ENCODE results near the gene TP53AIP1.

The TP53AIP1 gene, protein sequence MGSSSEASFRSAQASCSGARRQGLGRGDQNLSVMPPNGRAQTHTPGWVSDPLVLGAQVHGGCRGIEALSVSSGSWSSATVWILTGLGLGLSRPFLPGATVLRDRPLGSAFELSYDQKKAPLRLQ

DNA sequence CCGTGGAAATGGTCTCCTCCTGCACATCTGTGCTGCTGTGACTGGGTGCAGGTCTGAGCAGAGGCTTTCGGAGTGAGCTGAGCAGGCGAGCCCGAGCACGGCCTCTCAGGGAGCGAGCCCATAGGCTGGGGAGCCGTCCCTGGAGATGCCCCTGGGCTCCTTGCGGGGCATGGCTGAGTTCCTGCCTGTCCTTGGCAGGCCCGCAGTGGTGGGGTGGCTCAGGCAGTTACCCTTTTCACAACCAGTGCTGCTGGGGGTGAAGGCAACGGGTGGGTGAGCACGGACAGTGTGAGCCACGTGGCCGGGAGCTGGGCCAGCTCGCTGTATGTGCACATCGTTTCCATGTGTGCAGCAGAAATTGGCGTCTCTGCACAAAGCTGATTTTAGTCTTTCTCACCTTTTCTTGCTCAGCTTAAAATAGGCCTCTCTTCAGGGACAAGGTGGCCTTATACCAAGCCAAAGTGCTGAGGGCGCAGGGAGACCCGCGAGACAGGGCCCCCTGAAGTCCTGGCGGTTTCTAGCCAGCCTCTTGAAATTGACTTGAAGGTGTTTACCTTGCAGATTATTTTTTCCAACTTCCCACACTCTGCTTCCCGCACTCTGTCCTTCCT, at the start of gene TP53AIP1:
Gene TP53AIP1, minus strand, starts transcription at position 55 of the 611 bp plus-strand sequence. CDS start 5,053 bp downstream, outside the sequence.
- no peak for DNase-seq

DNA sequence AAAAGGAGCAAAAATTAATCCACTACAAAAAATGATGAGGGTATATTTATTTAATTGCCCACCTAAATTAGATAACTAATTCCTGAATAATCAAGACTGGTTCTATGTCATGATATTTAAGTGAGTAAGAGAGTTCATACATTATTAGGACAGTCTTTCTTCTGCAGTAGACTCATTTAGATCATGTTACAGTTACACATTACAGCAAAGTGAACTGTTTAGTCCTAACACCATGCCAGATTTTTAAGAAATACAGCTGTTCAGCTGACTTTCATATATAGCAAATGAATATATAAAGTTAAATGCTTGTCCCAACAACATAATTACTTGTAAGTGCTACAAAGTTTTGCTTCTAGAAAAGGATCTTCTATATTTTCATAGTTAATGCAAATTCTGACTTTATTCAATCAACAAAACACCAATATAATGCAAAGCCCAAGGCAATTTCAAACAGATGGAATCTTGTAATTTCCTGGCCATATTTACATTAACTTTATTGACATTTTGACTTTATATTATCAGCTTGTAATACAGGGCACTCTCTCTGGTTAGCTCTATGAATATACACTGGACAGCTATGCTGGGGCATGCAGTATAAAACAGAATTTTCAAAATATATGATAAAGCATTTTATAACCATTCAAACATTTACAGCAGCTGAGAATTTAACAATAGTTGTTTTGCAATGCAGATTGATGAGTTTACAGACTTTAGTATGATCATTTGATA, 45.7 kb upstream of the TP53AIP1 start:
- DNase-seq: no peak

DNA sequence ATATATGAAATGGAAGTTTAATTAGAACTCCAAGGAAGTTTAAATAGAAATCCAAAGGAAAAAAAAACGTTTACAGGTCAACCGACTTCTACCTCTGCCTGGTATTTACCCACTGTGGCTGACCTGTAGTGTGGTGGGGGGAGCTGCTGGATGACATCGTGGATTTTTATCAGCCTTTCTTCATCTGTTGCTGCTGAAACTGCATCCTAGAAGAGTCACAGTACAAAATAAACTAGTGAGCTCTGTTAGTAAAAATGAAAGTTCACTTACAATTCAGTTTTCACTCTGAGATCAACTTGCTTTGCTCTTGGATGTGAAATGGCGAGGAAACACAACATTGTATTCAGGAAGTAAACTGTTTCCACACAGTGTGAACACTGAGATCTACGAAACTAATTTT, 43.2 kb upstream of the TP53AIP1 start:
- DNase-seq: peak; percentile 9

DNA sequence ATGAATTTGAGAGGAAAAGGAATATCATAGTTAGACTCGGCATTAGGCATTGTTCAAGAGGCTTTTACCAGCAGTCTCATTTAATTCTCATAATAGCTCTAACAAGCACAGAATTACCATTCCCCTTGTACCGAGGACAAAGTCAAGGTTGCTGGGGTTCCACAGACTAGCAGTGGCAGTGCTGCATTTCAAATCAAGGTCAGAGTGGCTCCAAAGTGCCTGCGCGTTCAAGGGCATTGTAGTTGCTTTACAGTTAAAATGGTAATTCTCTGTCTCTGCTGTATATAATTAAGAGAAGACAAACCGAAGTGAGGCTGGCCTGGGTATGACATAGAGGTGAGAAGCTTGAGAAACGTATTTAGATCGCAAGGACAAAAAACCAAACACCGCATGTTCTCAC, 40.4 kb upstream of the TP53AIP1 start:
- no peak for DNase-seq

DNA sequence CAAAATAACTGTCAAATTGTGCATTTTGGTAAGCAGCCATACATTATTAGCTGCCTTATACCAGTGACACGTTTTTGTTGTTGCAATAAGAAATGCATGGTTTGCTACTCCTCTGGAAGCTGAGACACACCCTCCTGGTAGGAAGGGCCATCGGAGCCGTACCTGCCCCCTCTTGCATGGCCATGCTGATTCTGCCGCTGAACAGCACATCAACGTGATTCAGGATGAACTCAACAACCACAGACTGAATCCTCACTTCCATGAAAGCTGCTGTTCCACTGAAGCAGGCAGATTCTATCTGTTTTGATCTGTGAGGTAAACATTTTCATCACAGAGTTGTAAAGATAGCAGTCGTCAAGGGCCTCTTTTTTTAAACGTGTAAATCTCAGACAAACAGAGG, 38.6 kb upstream of the TP53AIP1 start:
- no peak for DNase-seq

DNA sequence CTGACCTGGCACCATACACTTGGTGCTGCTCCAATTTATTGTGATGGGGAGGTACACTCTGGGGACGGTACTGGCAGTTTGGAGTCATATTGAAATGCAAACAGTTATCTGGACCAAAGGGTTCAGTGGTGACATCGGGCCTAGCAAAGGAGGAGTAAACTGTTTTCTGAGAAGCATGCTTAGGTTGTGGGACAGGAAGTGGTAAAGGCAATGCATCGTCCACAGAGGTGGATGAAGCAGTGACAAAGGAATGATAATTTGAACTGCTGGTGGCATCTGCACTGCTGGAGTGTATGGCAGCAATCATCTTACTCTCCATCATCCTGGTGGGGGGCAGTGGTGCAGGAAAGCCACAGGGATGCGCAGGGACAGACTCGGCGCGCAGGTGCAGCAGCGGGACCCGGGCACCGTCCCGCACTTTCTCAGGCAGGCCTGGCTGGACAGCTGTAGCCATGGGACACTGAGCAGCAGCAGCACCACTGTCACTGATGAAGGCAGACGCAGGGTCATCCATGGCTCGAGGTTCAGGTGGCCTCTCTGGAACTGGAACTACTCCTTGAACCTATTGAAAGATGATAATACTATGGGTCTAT, 28.0 kb upstream of the TP53AIP1 start:
- DNase-seq: no peak

DNA sequence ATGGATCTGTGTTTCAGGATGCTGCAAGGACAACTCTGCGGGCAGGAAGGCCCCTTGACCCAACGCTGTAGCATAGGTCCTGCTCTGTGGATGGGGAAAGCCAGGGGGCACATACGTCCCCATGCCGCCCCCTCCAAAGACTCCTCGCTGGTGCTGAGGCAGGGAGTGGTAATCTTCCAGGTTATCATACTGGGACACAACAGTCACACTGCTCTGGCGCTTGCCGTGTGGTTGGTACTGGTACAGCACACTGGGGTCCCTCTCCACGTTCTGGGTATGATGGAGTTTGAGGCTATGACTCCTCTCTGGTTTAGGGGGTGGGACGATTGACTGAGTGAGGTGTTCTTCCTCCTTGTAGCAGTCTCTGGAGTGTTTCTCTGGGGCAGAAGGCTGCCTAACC, 26.2 kb upstream of the TP53AIP1 start:
- DNase-seq: no peak

DNA sequence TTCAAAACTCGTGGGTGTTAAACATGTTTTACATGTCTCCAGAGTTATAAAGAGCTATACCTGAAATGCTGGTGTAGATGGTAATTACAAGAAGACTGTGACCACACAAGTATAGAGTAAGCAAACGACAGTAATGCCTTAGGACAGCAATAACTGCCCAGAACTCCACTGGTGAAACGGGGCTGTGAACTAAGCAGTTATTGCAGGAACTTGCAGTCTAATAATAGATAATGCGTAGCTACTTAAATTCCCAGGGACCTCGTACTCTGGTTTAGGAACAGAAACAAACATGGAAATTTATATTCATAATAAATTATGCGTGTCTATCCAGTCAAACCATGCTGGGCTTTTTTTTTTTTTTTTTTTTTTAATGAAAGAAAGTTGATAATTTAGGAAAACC, 24.9 kb upstream of the TP53AIP1 start:
- DNase-seq: no peak

DNA sequence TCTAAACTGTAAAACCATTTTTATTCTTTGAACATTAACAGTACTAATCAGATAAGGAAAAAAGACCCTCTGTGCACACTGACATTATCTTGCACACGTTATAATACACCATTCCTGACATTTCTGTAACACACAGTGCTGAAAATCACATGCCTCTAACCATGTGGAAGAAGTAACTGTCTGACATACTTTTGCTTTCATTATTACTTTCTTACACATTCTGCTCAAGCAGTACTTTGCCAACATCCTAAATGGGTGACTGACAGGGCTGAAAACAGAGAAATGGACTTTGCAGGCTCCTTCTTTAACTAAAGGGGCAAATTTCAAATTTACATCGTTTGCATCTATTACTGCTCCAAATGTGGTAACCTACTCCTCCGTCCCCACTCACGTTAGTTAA, 22.8 kb upstream of the TP53AIP1 start:
- DNase-seq: peak; percentile 13

DNA sequence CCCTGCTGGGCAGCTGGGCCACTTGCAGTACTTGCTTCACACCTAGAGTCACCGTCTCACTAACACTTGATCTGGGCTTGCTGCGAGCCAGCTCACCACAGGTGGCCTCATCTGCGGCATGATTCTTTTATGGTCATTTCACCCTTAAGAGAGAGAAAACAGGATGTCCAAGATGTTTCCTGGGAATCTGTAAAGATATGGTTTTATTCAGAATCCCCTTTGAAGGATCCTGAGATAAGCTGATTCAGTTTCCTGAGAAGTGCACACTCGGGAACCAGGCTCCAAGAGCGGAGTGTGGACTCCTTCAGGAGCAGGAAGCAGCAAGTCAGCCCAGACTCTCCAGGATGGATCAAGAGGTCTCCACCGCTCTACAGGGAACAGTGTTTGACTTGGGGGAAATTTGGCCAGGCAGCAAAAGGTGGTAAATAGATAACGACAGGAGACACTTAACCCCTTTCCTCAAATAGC, 21.8 kb upstream of the TP53AIP1 start:
- DNase-seq: no peak

DNA sequence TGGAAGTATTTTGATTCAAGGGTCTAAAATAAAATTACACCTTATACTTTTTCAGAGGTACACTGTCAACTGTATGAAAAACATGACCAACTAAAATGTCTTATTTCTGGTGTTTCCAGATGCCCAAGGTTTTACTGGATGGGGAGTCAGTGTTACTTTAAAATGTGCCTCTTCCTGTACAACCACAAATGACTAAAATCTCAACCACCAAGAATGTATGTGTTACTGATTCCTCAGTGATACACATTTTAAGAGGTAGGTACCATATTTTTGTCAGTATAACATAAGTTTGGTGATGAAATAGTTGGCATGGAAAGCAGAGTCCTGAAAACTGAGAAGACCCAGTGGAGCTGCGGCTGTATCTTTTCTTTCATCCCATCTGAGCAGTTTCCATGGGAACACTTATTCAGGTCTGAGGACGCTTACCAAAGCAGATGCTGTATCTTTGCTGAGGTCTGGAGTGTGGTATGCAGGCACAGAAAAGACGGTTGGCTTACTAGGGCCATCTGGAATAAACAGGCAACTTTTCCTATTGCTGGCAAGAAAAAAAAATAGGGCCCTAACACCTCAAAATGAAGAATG, 21.2 kb upstream of the TP53AIP1 start:
- DNase-seq: no peak

DNA sequence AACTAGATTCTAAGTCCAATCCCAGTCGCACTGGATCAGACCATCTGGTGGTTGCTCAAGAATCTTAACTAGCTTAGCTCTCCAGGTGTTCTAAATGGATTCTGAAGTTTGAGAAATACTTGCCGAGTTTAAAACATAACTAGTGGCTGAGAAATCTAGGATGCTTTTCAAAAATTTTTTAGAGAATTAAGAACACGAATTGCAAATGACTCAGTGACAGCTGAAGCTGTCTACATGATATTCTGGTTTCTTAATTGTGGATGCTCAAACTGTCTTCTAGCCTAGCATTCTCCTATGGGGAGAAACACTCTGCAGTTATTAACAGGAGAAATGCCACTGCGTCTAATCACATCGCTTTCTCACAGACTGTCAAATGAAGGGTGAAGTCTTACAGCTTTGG, 20.2 kb upstream of the TP53AIP1 start:
- DNase-seq: no peak

DNA sequence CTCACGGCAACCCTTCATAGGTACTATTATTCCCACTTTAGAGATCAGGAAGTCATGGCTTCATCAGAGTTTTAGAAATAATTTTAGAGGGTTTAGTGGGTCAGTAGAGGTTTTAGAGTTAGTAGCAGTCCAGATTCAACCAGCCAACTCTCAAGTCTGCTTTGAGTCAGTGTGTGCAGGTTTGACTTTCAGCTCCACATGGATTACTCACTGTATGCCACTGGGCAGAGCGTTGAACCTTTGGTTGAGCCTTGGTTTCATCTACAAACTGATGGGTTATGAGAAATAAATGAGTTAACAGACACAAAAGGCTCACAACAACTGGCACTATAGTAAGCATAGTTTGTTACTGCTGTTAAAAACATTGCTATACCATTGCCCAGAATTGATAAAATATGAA, 19.0 kb upstream of the TP53AIP1 start:
- no peak for DNase-seq

DNA sequence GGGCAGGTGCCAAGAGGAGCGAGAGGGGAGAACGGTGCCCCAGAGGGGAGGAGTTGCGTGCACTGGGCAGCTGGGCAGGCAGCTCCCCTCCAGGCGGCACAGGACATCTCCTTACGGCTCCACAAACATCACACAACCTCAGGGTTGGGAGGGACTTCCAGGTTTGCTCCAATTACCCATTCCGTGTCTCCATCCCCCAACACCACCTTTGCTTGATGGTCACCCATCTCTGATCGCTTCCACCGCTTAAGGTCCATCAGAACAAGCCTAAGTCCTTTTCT, 14.5 kb upstream of the TP53AIP1 start:
- no peak for DNase-seq

DNA sequence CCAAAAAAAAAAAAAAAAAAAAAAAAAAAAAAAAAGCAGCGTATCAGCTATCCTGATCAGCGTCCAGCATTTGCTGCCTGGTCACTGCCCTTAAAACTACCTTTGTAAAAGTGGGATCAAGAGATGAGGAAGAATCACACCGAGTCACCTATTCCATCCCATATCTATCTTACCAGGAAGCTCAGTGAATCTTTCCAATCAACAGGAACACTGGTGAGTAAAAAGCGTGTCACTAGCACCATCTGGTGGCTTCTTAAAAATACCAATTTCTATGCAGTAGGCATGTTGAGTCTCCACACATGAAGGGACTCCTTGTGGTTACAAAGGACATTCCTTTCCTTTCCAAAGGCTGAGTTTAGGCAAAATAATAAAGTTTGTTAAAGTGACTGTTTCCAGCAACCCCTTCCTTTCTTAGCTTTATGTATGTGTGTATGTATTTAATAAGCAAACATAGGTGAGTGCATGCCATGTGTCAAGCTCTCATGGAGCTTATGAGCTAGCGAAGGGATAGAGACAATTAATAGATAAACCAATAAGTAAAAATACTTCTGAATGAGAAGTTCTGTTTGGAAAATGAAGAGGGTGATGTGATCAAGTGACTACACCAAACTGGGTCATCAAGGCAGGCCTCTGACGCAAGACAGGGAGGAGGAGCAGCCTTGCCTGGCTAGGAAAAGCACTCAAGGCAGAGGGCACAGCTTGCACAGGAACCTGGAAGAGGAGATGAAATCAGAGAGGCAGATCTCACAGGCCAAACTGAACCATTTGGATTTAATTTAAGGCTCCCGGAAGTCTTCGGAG, 13.9 kb upstream of the TP53AIP1 start:
- peak; percentile 75 for DNase-seq

DNA sequence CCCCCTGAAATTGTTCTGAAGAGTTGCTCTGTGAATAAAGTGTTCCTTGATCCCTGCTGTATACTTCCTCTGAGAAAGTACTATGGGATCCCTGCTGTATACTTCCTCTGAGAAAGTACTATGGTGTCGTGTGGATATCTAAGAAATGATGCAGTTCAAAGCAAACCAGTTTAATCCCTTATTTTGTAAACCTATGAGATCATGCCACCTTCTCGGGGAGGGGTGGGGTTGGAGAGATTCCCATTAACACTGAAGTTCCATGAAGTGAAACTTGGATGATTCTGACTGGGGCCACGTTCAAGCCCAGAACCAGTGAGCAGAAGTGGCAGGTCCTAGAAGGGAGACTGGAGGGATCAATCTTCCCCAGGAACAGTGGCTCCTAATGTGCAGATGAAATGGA, 13.0 kb upstream of the TP53AIP1 start:
- no peak for DNase-seq

DNA sequence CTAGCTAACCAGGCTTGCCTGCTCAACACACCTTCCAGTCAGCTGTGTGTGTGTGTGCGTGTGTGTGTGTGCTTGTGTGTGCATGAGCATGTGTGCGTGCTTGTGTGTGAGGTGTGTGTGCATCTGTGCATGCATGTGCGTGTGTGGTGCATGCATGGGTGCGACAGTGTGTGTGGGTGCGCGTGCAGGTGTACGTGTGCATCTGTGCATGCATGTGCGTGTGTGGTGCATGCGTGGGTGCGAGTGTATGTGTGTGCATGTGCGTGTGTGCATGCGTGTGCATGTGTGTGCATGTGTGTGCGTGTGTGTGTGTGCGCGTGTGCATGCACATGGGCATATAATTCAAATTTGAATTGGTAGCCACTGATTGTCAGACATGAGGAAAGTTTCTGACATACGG, 10.5 kb upstream of the TP53AIP1 start:
- DNase-seq: no peak

DNA sequence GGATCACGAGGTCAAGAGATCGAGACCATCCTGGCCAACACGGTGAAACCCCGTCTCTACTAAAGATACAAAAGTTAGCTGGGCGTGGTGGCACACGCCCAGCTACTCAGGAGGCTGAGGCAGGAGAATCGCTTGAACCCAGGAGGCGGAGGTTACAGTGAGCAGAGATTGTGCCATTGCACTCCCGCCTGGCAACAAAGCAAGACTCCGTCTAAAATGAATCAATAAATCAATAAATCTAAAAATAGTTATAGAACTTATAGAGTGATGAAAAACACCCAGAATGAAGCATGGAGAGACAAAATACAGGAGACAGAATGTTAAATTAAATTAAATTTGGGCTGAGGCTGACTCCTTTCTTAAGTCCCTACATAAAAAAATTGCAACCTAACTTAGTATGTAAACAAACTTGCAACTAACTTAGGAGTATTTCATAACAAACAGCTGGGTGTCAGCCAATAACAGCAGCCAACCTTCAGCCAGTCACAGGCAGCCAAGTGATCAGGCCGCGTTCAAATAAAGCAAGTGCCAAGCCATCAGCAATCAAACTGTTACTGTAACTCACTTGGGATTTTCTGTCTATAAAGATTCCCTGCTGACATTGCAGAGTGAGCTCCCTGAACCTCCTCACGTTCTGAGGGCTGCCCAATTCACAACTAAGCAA, 7.3 kb upstream of the TP53AIP1 start:
- DNase-seq: no peak

DNA sequence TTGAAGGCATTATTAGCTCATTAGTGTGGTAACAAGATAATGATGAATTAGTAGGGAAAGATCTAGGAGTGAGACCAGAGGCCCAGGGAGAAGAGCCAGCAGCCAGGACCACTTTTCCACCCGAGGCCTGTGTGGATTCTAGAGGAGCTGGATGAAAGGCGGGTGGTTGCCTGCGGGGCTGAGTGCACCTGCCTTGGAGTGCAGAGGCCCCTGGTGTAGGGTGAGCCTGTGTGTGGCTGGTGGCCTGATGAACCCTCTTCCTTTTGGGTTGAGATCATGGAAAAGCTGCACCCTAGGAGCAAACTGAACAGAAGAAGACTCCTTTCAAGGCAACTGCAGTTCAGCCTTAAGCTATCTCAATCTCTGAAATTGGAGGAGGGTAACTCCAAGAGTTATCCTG, 5.9 kb upstream of the TP53AIP1 start:
- peak; percentile 30 for DNase-seq

DNA sequence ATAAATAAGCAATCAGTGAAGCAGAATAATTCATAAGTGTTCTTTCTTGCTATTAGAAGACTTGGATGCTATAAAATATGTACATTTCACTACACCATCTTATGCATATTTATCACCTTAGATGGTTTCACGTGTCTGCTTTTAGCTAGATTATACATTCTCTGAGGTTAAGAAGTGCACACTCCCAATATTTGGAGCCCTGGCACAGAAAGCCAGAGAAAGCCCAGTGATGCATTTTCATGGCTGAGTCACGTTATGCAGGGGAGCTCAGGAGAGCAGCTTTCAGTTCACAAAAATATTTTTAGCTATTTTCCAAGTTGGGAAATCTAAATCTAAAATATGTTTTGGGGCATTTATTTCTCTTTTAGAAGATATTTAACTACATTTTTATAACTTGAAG, 5.1 kb upstream of the TP53AIP1 start:
- DNase-seq: no peak

DNA sequence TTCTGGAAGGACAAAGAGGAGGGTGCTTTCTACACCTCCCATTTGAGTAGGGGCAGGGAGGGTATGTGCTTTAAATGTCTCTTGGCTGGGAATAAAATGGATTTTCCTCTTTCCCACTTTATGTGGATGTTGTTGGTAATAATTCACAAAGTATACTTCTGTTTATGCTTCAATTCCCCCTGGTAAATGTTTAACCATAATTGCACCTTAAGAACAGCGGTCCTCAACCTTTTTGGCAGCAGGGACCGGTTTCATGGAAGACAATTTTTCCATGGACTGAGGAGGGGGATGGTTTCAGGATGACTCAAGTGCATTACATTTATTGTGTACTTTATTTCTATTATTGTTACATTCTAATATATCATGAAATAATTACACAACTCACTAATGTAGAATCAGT, 4.0 kb upstream of the TP53AIP1 start:
- DNase-seq: no peak

DNA sequence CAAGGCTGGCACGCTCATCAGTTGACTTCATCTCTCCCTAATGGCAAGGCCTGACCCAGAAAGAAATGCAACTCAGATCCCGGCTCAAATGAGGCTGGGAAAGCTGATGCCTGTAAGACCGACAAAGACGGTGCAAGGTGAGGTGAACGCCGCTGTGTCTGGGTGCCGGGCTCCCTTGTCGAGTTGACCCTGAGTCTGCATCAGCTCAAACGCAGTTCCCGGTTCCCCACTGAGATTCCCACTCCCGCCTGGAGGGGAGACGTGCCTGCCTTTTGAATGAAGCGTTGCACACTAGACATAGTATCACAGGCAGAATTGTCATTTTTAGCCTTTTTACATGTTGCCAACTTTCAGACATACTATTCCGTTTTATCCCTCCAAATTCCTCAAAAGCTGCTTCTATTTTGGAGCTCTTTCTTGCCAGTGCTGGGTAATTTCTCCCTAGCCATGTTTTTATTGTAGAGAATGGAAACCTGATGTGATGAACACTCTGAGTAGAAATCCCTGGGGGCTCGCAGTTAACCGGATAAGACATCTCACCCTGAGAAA, 831 bp upstream of the TP53AIP1 start:
- no peak for DNase-seq
